ENCODE results near the gene PRMT6. TPM values are rescaled to one million over a fixed set of nuclear protein-coding genes. Genes with fewer than 3 reads are reported as not detected.
"Not testable (repeated sequence)": the region's sequence is repeated elsewhere in the genome, so short reads cannot be mapped to it uniquely, and the experiment has no call there.

Gene PRMT6
- total RNA-seq, 1 experiment from 2014 or later: 20.9 TPM

DNA sequence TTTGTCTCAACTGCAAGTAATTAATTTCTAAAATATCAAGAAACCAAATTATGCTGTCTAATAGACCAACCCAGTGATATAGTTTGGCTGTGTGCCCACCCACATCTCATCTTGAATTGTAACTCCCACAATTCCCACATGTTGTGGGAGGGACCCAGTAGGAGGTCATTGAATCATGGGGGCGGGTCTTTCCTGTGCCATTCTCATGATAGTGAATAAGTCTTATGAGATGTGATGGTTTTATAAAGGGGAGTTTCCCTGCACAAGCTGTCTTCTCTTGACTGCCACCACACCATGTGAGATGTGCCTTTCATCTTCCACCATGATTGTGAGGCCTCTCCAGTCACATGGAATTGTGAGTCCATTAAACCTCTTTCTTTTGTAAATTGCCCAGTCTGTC lies 36.9 kb downstream of the PRMT6 start:
- DNase-seq (ENCODE audit: low read depth): not testable (repeated sequence)

DNA sequence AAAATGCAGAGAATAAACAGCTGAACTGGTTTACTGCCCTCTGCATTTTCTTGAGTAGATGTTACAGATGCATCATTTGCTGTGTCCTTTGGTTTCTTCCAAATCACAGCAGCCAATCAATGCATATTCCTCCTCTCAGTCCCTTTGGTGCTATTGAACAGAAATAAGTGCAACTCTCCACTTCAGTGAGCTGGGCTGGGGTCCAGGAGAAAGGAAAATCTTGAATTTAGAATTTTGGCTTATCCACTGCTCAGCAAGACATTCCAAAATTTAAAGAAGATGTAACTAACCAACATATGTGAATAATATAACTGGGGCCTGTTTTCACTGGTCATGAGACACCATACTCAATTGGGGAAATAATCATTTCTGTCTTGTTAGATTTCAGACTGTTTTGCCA lies 39.2 kb downstream of the PRMT6 start:
- no peak for DNase-seq (ENCODE audit: low read depth)

DNA sequence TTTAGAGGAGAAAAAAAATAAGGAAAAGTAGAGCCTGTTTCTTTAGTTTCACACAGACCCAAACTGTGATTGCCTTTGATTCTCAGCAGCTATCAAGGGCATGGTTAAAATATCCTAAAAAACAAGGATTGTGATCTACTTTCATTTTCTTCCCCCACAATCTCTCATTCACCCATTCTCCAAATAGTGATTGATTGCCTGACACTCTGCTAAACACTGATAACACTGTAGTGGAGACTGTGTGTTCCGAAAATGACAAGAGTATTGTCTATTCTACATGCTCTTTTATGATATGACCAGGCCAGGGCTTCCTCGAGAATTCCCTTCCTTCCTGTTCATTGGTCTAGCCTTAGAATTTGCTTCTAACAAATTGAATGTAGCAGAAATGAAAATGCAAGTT lies 40.2 kb downstream of the PRMT6 start:
- no peak for DNase-seq (ENCODE audit: low read depth)

DNA sequence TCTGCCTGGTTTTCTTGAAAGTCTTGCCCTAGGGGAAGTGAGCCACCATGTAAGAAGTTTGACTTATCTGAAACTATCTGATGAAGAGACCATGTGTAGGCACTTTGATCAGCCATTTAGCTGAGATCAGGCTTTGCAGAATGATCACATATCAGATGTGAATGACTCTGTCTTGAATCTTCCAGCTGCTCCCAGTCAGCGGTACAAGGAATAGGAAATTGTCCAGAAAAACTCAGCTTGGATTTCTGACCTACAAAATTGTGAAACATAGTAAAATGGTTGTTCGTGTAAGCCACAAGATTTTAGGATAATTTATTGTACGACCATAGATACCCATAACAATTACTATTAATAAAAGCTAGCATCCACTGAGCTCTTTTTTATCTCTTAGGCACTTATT lies 42.5 kb downstream of the PRMT6 start:
- DNase-seq (ENCODE audit: low read depth): no peak

DNA sequence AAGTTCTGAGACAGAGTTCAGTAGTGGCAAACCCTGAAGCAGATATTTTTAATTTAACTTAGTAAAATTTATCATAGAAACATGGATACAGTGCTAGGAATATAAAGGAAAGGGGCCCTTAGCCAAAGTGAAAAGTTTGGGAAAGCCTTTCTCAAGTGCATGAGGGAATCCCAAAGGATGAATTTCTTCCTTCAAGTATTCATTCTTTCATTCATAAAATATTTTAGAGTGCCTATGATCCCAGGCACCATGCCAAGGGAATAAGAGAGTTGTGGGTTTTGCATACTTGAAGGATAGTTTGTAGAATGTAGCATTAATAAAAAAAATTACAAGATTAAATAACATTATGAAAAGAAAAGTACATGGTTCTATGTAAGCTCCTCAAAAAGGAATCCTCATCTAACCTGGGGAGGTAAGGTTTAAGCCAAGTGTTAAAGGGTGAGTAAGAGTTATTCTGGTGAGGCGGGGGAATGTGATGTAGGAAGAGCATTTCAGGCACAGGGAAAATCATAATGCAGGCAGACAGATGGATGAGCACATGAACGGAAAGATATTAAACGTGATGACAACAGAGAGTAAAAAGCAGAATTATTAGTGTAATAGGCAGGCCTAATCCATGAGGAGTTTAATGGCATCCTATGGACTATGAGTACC lies 44.0 kb downstream of the PRMT6 start:
- DNase-seq (ENCODE audit: low read depth): no peak

DNA sequence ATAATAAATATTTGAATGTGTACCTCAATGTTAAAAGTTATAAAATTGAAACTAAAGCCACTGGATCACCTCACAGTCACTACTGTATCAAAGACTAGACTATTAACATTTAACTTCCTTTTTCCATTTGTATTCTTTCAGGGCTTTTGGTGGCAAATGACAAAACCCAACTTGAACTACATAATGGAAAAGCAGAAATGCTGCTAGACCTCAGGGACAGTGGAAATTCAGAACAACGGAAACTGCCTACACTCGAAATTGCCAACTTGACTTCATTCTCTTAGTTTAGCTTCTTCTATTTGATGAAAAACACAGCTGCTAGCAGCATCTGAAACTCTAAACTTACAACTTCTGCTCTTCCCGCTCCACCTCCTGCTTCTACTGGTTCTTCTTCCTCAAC lies 49.4 kb downstream of the PRMT6 start:
- no peak for DNase-seq (ENCODE audit: low read depth)

Other genes starting within 250 kb of the PRMT6 start
- gene NTNG1, start 84.4 kb downstream of the PRMT6 start, total RNA-seq (2014; rRNA removed): 0.26 and 1.1 TPM in 2 replicates

Measured in LHCN-M2 (cell line).